ENCODE results near the gene ANKS1A. TPM values are rescaled to one million over a fixed set of nuclear protein-coding genes. Genes with fewer than 3 reads are reported as not detected.

The ANKS1A gene
- total RNA-seq, 1 experiment from 2014 or later = 14.0 TPM

- Mint-ChIP-seq H3K4me1 (ENCODE audit: insufficient read depth, unreplicated experiment) (peaks cover 4% of the 10 kb centered on the region), H3K27ac (ENCODE audit: low read depth, unreplicated experiment) (no peak overlapping the region), H3K9me3 (ENCODE audit: unreplicated experiment) (no peaks in the 10 kb centered on the region), H3K4me3 (ENCODE audit: unreplicated experiment) (no peak overlapping the region), H3K27me3 (ENCODE audit: insufficient read depth, unreplicated experiment) (no peaks in the 10 kb centered on the region), H3K36me3 (ENCODE audit: insufficient read depth, unreplicated experiment) (peaks cover 35% of the 10 kb centered on the region)
- TF ChIP-seq CTCF (IDR thresholded peaks at IDR 0.05; ENCODE audit: unreplicated experiment) = no peak
- ChIA-PET POLR2A (no interaction called here), CTCF (interaction anchor here (0.8 kb wide), 1 partner anchor 121 kb away, joined by 3 read pairs; no protein-coding TSS in a partner anchor)
- intact Hi-C loops (cut with micrococcal nuclease) = no loop called here
- no TSS peak for BruUV-seq (replicated peaks)
- no peak for DNase-seq (ENCODE audit: unreplicated experiment)
Observed at GRCh38 chr6:35084511-35085203, 195.6 kb downstream of the ANKS1A start.

GRCh38 chr6:35085359-35086281 is 196.6 kb downstream of the ANKS1A start:
- intact Hi-C loops (cut with micrococcal nuclease) = no loop called here
- CTCF ChIA-PET = no interaction called here

GRCh38 chr6:35086282-35086632 is 197.2 kb downstream of the ANKS1A start:
- no peak overlapping the region for H3K27ac Mint-ChIP-seq (ENCODE audit: low read depth, unreplicated experiment)
- TF ChIP-seq CTCF (IDR thresholded peaks at IDR 0.05; ENCODE audit: unreplicated experiment) = no peak
- H3K4me1 Mint-ChIP-seq (ENCODE audit: insufficient read depth, unreplicated experiment) = peaks cover 4% of the 10 kb centered on the region
- peaks cover 35% of the 10 kb centered on the region for H3K36me3 Mint-ChIP-seq (ENCODE audit: insufficient read depth, unreplicated experiment)
- ChIA-PET CTCF (no interaction called here), POLR2A (no interaction called here)
- no peaks in the 10 kb centered on the region for H3K9me3 Mint-ChIP-seq (ENCODE audit: unreplicated experiment)
- intact Hi-C loops (cut with micrococcal nuclease) = no loop called here
- BruUV-seq (replicated peaks) = no TSS peak
- no peak for DNase-seq (ENCODE audit: unreplicated experiment)
- no peaks in the 10 kb centered on the region for H3K27me3 Mint-ChIP-seq (ENCODE audit: insufficient read depth, unreplicated experiment)
- no peak overlapping the region for H3K4me3 Mint-ChIP-seq (ENCODE audit: unreplicated experiment)

More at GRCh38 chr6:35085359-35086281, 196.6 kb downstream of the ANKS1A start:
- POLR2A ChIA-PET = no interaction called here
- no TSS peak for BruUV-seq (replicated peaks)
- Mint-ChIP-seq H3K27me3 (ENCODE audit: insufficient read depth, unreplicated experiment) (no peaks in the 10 kb centered on the region), H3K36me3 (ENCODE audit: insufficient read depth, unreplicated experiment) (peaks cover 35% of the 10 kb centered on the region), H3K4me3 (ENCODE audit: unreplicated experiment) (no peak overlapping the region), H3K27ac (ENCODE audit: low read depth, unreplicated experiment) (no peak overlapping the region), H3K9me3 (ENCODE audit: unreplicated experiment) (no peaks in the 10 kb centered on the region), H3K4me1 (ENCODE audit: insufficient read depth, unreplicated experiment) (peaks cover 4% of the 10 kb centered on the region)
- no peak for DNase-seq (ENCODE audit: unreplicated experiment)
- no peak for TF ChIP-seq CTCF (IDR thresholded peaks at IDR 0.05; ENCODE audit: unreplicated experiment)

- no peaks in the 10 kb centered on the region for H3K9me3 Mint-ChIP-seq (ENCODE audit: unreplicated experiment)
Observed at GRCh38 chr6:35086636-35087360, 197.7 kb downstream of the ANKS1A start.

More at GRCh38 chr6:35086636-35087360, 197.7 kb downstream of the ANKS1A start:
- TF ChIP-seq CTCF (IDR thresholded peaks at IDR 0.05; ENCODE audit: unreplicated experiment) = no peak
- CTCF ChIA-PET = interaction anchor here (0.8 to 1.2 kb wide), 2 partner anchors 51 to 53 kb away, joined by 3 read pairs; no protein-coding TSS in a partner anchor
- no peak for DNase-seq (ENCODE audit: unreplicated experiment)
- H3K4me3 Mint-ChIP-seq (ENCODE audit: unreplicated experiment) = no peak overlapping the region
- H3K36me3 Mint-ChIP-seq (ENCODE audit: insufficient read depth, unreplicated experiment) = peaks cover 29% of the 10 kb centered on the region
- intact Hi-C loops (cut with micrococcal nuclease) = no loop called here
- H3K27ac Mint-ChIP-seq (ENCODE audit: low read depth, unreplicated experiment) = no peak overlapping the region
- peaks cover 4% of the 10 kb centered on the region for H3K4me1 Mint-ChIP-seq (ENCODE audit: insufficient read depth, unreplicated experiment)
- no peaks in the 10 kb centered on the region for H3K27me3 Mint-ChIP-seq (ENCODE audit: insufficient read depth, unreplicated experiment)
- POLR2A ChIA-PET = interaction anchor here (0.7 kb wide), 1 partner anchor 60 kb away, joined by 3 read pairs; no protein-coding TSS in a partner anchor
- BruUV-seq (replicated peaks) = no TSS peak

Data from MCF 10A (cell line).